ENCODE data around the gene MCRIP2. TPM values are rescaled to one million over a fixed set of nuclear protein-coding genes. Genes with fewer than 3 reads are reported as not detected.

MCRIP2 gene
- total RNA-seq, 6 donors from 2014 or later: 34.9 to 85.7 (median 53.3) TPM

- H3K36me3 ChIP-seq: peaks cover 9 to 53% (median 46%) of the 10 kb centered on the region in 4 donors
- no peaks in the 10 kb centered on the region for H3K27me3 ChIP-seq
- ATAC-seq (ENCODE audit: low FRiP score in 2 of 2) (no peak), DNase-seq (peak in 1 of 2 donors; percentile 80)
- TF ChIP-seq POLR2AphosphoS5 (IDR thresholded peaks at IDR 0.05): no peak
- TF ChIP-seq POLR2A (IDR thresholded peaks at IDR 0.05): no peak
- no peak for TF ChIP-seq CTCF (IDR thresholded peaks at IDR 0.05)
- TF ChIP-seq EP300 (IDR thresholded peaks at IDR 0.05): no peak
- H3K27ac ChIP-seq: peak overlapping the region in 3 of 4 donors; percentile 60 to 80 (median 67)
- peaks cover 13 to 49% (median 44%) of the 10 kb centered on the region in 4 donors for H3K4me1 ChIP-seq
- H3K9me3 ChIP-seq: no peaks in the 10 kb centered on the region
- H3K4me3 ChIP-seq: no peak overlapping the region
- WGBS, 2 donors: 91 to 97% methylated on average over 18 to 33 of the region's 33 CpGs
These were observed 13.1 kb upstream of the MCRIP2 start for GRCh38 chr16:628321-629061.

GRCh38 chr16:629185-629832 lies 12.3 kb upstream of the MCRIP2 start:
- DNase-seq (peak in 1 of 2 donors; percentile 82), ATAC-seq (ENCODE audit: low FRiP score in 2 of 2) (no peak)
- Histone ChIP-seq H3K4me3 (no peak overlapping the region), H3K36me3 (peaks cover 9 to 59% (median 52%) of the 10 kb centered on the region in 4 donors), H3K27ac (peak overlapping the region; percentile 60 to 80 (median 64)), H3K4me1 (peaks cover 13 to 53% (median 44%) of the 10 kb centered on the region in 4 donors), H3K9me3 (no peaks in the 10 kb centered on the region), H3K27me3 (no peaks in the 10 kb centered on the region)
- 71 to 81% methylated on average over 22 to 23 of the region's 29 CpGs for WGBS, 2 donors
- TF ChIP-seq CTCF (IDR thresholded peaks at IDR 0.05) (no peak), POLR2A (IDR thresholded peaks at IDR 0.05) (no peak), EP300 (IDR thresholded peaks at IDR 0.05) (no peak)

GRCh38 chr16:629833-630248 lies 11.8 kb upstream of the MCRIP2 start:
- no peak for ATAC-seq (ENCODE audit: low FRiP score in 2 of 2)
- H3K36me3 ChIP-seq: peaks cover 9 to 59% (median 50%) of the 10 kb centered on the region in 4 donors
- H3K4me3 ChIP-seq: peak overlapping the region in 1 of 4 donors; percentile 10
- peak overlapping the region; percentile 60 to 80 (median 64) for H3K27ac ChIP-seq
- 20 to 48% methylated on average over 1 to 9 of the region's 11 CpGs for WGBS, 2 donors
- H3K4me1 ChIP-seq: peaks cover 15 to 55% (median 47%) of the 10 kb centered on the region in 4 donors
- H3K9me3 ChIP-seq: no peaks in the 10 kb centered on the region
- no peak for DNase-seq
- TF ChIP-seq EP300 (IDR thresholded peaks at IDR 0.05) (no peak), POLR2A (IDR thresholded peaks at IDR 0.05) (no peak), CTCF (IDR thresholded peaks at IDR 0.05) (no peak), POLR2AphosphoS5 (IDR thresholded peaks at IDR 0.05) (no peak)
- no peaks in the 10 kb centered on the region for H3K27me3 ChIP-seq

GRCh38 chr16:630249-630814 lies 11.3 kb upstream of the MCRIP2 start:
- peak overlapping the region in 1 of 4 donors; percentile 10 for H3K4me3 ChIP-seq

More at GRCh38 chr16:630249-630814, 11.3 kb upstream of the MCRIP2 start:
- peaks cover 9 to 55% (median 47%) of the 10 kb centered on the region in 4 donors for H3K36me3 ChIP-seq
- no peaks in the 10 kb centered on the region for H3K27me3 ChIP-seq
- DNase-seq (peak in 1 of 2 donors; percentile 85), ATAC-seq (ENCODE audit: low FRiP score in 2 of 2) (peak in 1 of 2 donors; percentile 3)
- peak overlapping the region; percentile 57 to 80 (median 64) for H3K27ac ChIP-seq
- peaks cover 20 to 60% (median 52%) of the 10 kb centered on the region in 4 donors for H3K4me1 ChIP-seq
- WGBS, 2 donors: 41 to 100% methylated on average over 1 to 25 of the region's 29 CpGs
- no peaks in the 10 kb centered on the region for H3K9me3 ChIP-seq
- TF ChIP-seq EP300 (IDR thresholded peaks at IDR 0.05) (no peak), POLR2A (IDR thresholded peaks at IDR 0.05) (no peak), CTCF (IDR thresholded peaks at IDR 0.05) (no peak), POLR2AphosphoS5 (IDR thresholded peaks at IDR 0.05) (no peak)

Data from upper lobe of left lung (tissue), 6 donors.